IMR-90 (cell line): Measurements from ENCODE around the gene SIGLECL1. TPM values are rescaled to one million over a fixed set of nuclear protein-coding genes. Genes with fewer than 3 reads are reported as not detected.

ENCODE experiments used
- ATAC-seq: fragments of 200-7000 bp; cut with Tn5 transposase; 2 replicates; pipeline ENCODE4 v1.9.1; 2020; ENCODE audit warnings: low read depth, mild to moderate bottlenecking, moderate library complexity
- BruUV-seq: library from RNA; stranded (reverse); fragments of 400-500 nt; replicated peaks from 2 replicates; lab custom pipeline; 2021; lab: Mats Ljungman, UMichigan
- CTCF ChIA-PET: fragments of 300-600 bp; formaldehyde crosslinking; extraction: SDS; loops from one replicate; lab custom pipeline; 2021; ENCODE audit warnings: antibody characterized with exemption; lab: Yijun Ruan, JAX
- POLR2A ChIA-PET: fragments of 300-600 bp; sonication (Branson Sonifier 250); formaldehyde crosslinking; loops from one replicate; lab custom pipeline; 2022; ENCODE audit warnings: antibody characterized with exemption; ENCODE audit not compliant: unreplicated experiment; lab: Charles Lee
- DNase-seq: peaks from one replicate; pipeline ENCODE4 v3.0.0; 2013
- H2AFZ ChIP-seq: replicated peaks from 2 replicates; pipeline ENCODE3; 2013; ENCODE audit warnings: low read length, mild to moderate bottlenecking; ENCODE audit not compliant: poor library complexity
- H2AK5ac ChIP-seq: 2 replicates; pipeline ENCODE4 v1.6.1; 2013; ENCODE audit warnings: low read depth, low read length, inconsistent platforms
- H2AK9ac ChIP-seq: replicated peaks from 2 replicates; pipeline ENCODE3; 2013; ENCODE audit warnings: mild to moderate bottlenecking, low read depth, low read length, moderate library complexity; ENCODE audit not compliant: poor library complexity
- H2BK120ac ChIP-seq: 2 replicates; pipeline ENCODE4 v1.6.1; 2013; ENCODE audit warnings: low read depth, low read length, inconsistent platforms
- H2BK15ac ChIP-seq: 3 replicates; pipeline ENCODE4 v1.6.1; 2013; ENCODE audit warnings: low read depth, low read length, inconsistent platforms
- H2BK20ac ChIP-seq: 2 replicates; pipeline ENCODE4 v1.6.1; 2013; ENCODE audit warnings: low read depth, mild to moderate bottlenecking, inconsistent platforms, low read length, moderate library complexity
- H2BK5ac ChIP-seq: 2 replicates; pipeline ENCODE4 v1.6.1; 2013; ENCODE audit warnings: mild to moderate bottlenecking, low read depth, low read length, inconsistent platforms; ENCODE audit not compliant: poor library complexity, severe bottlenecking
- H3K14ac ChIP-seq: replicated peaks from 2 replicates; pipeline ENCODE4 v1.6.1; 2013; ENCODE audit warnings: low read depth, low read length, inconsistent platforms
- H3K18ac ChIP-seq: 2 replicates; pipeline ENCODE4 v1.6.1; 2013; ENCODE audit warnings: low read depth, low read length, control low read depth
- H3K23ac ChIP-seq: 2 replicates; pipeline ENCODE4 v1.6.1; 2013; ENCODE audit warnings: low read depth, low read length, inconsistent platforms
- H3K27ac ChIP-seq: 2 replicates; pipeline ENCODE4 v1.5.1; 2013; ENCODE audit warnings: mild to moderate bottlenecking, control low read depth, low read length; ENCODE audit not compliant: insufficient read depth
- H3K27me3 ChIP-seq: 2 replicates; pipeline ENCODE4 v1.6.1; 2013; ENCODE audit warnings: low read length; ENCODE audit not compliant: control insufficient read depth, insufficient read depth
- H3K36me3 ChIP-seq: 2 replicates; pipeline ENCODE4 v1.6.1; 2013; ENCODE audit warnings: low read length, mixed read lengths; ENCODE audit not compliant: control insufficient read depth, insufficient read depth
- H3K4ac ChIP-seq: 2 replicates; pipeline ENCODE4 v1.6.1; 2013; ENCODE audit warnings: low read depth, low read length, inconsistent platforms
- H3K4me1 ChIP-seq: 2 replicates; pipeline ENCODE4 v1.6.1; 2013; ENCODE audit warnings: low read length, mixed read lengths; ENCODE audit not compliant: control insufficient read depth, insufficient read depth
- H3K4me2 ChIP-seq: 2 replicates; pipeline ENCODE4 v1.6.1; 2013; ENCODE audit warnings: low read depth, mild to moderate bottlenecking, control low read depth, low read length, moderate library complexity
- H3K4me3 ChIP-seq: 2 replicates; pipeline ENCODE4 v1.5.1; 2013; ENCODE audit warnings: low read depth, mild to moderate bottlenecking, control low read depth, low read length, moderate library complexity; ENCODE audit not compliant: insufficient read depth
- H3K56ac ChIP-seq: 2 replicates; pipeline ENCODE4 v1.6.1; 2013; ENCODE audit warnings: low read length, inconsistent platforms; ENCODE audit not compliant: insufficient read depth; ENCODE audit errors: extremely low read depth
- H3K79me1 ChIP-seq, 2 experiments: 2 replicates each; pipeline ENCODE4 v1.6.1; 2013; ENCODE audit warnings: low read length in 2 of 2, inconsistent platforms in 1 of 2, low read depth in 1 of 2
- H3K9ac ChIP-seq: 2 replicates; pipeline ENCODE4 v1.6.1; 2013; ENCODE audit warnings: low read depth, low read length, control low read depth
- H3K9me1 ChIP-seq: 2 replicates; pipeline ENCODE4 v1.6.1; 2013; ENCODE audit warnings: low read length, inconsistent platforms; ENCODE audit not compliant: insufficient read depth
- H3K9me3 ChIP-seq: 2 replicates; pipeline ENCODE4 v1.6.1; 2013; ENCODE audit warnings: low read length; ENCODE audit not compliant: control insufficient read depth, insufficient read depth
- H4K20me1 ChIP-seq: 2 replicates; pipeline ENCODE4 v1.6.1; 2013; ENCODE audit warnings: low read length, inconsistent platforms; ENCODE audit not compliant: insufficient read depth
- H4K5ac ChIP-seq: 2 replicates; pipeline ENCODE4 v1.6.1; 2013; ENCODE audit warnings: mild to moderate bottlenecking, low read depth, low read length, control low read depth
- H4K8ac ChIP-seq, 2 experiments: 2 replicates each; pipeline ENCODE4 v1.6.1; 2013; ENCODE audit warnings: low read depth in 2 of 2, low read length in 2 of 2, control low read depth in 1 of 2, inconsistent platforms in 1 of 2
- H4K91ac ChIP-seq: 2 replicates; pipeline ENCODE4 v1.6.1; 2013; ENCODE audit warnings: low read depth, low read length, inconsistent platforms; ENCODE audit not compliant: insufficient read depth
- BHLHE40 ChIP-seq: fragments of 150-350 bp; IDR thresholded peaks from 2 replicates; pipeline ENCODE4 v1.6.1; 2016; ENCODE audit warnings: mild to moderate bottlenecking, low read depth, low read length
- CEBPB ChIP-seq: IDR thresholded peaks from 2 replicates; pipeline ENCODE4 v1.6.1; 2012; ENCODE audit warnings: low read depth, low read length, improper control_type of control experiment
- CHD1 ChIP-seq: IDR thresholded peaks from 2 replicates; pipeline ENCODE4 v1.6.1; 2012; ENCODE audit warnings: low read depth, low read length, improper control_type of control experiment
- CTCF ChIP-seq: conservative IDR thresholded peaks from 2 replicates; pipeline ENCODE4 v1.5.1; 2012; ENCODE audit warnings: mild to moderate bottlenecking, low read depth, low read length, improper control_type of control experiment
- ELK1 ChIP-seq: fragments of 150-350 bp; IDR thresholded peaks from 2 replicates; pipeline ENCODE4 v1.6.1; 2016; ENCODE audit warnings: low read depth, mild to moderate bottlenecking, low read length, moderate library complexity, borderline replicate concordance
- FOS ChIP-seq: fragments of 150-350 bp; IDR thresholded peaks from 2 replicates; pipeline ENCODE4 v1.6.1; 2016; ENCODE audit warnings: low read depth, low read length
- MAFK ChIP-seq: IDR thresholded peaks from 2 replicates; pipeline ENCODE4 v1.6.1; 2012; ENCODE audit warnings: low read depth, low read length, improper control_type of control experiment
- MAZ ChIP-seq: IDR thresholded peaks from 2 replicates; pipeline ENCODE4 v1.6.1; 2012; ENCODE audit warnings: low read depth, mild to moderate bottlenecking, low read length, improper control_type of control experiment, moderate library complexity, borderline replicate concordance
- MXI1 ChIP-seq: IDR thresholded peaks from 2 replicates; pipeline ENCODE4 v1.6.1; 2012; ENCODE audit warnings: low read depth, mild to moderate bottlenecking, low read length, moderate library complexity, borderline replicate concordance
- POLR2A ChIP-seq: IDR thresholded peaks from 2 replicates; pipeline ENCODE4 v1.6.1; 2012; ENCODE audit warnings: mild to moderate bottlenecking, low read depth, low read length
- RAD21 ChIP-seq: IDR thresholded peaks from 2 replicates; pipeline ENCODE4 v1.6.1; 2012; ENCODE audit warnings: low read length, improper control_type of control experiment
- RCOR1 ChIP-seq: IDR thresholded peaks from 2 replicates; pipeline ENCODE4 v1.6.1; 2012; ENCODE audit warnings: mild to moderate bottlenecking, low read length, improper control_type of control experiment; ENCODE audit not compliant: insufficient replicate concordance
- RFX5 ChIP-seq: IDR thresholded peaks from 2 replicates; pipeline ENCODE4 v1.8.0; 2012; ENCODE audit warnings: low read depth, mild to moderate bottlenecking, low read length, moderate library complexity
- SMC3 ChIP-seq: fragments of 150-350 bp; IDR thresholded peaks from 2 replicates; pipeline ENCODE4 v1.6.1; 2016; ENCODE audit warnings: low read depth, mild to moderate bottlenecking, antibody characterized with exemption, low read length, moderate library complexity
- USF2 ChIP-seq: fragments of 150-350 bp; IDR thresholded peaks from 2 replicates; pipeline ENCODE4 v1.6.1; 2017; ENCODE audit warnings: mild to moderate bottlenecking, antibody characterized with exemption, low read length, low read depth
- WGBS, 2 experiments: methylation state at CpG; one replicate each; pipeline versions ENCODE4 v1.1.5 to v1.1.7; 2013; ENCODE audit warnings: missing lambda C conversion rate in 2 of 2; ENCODE audit not compliant: insufficient read length in 1 of 2; ENCODE audit errors: extremely low coverage in 2 of 2; 5-methylcytosine and 5-hydroxymethylcytosine counted together
- dilution Hi-C: fragments of 300-500 bp; cut with HindIII; formaldehyde crosslinking; loops from one replicate; pipeline ENCODE4 v1.14.3; 2018; ENCODE audit warnings: low sequenced_read_pairs; ENCODE audit not compliant: unreplicated experiment
- in situ Hi-C: fragments of 300-500 bp; cut with MboI; formaldehyde crosslinking; loops from 3 replicates; pipeline ENCODE4 v1.14.3; 2019; ENCODE audit warnings: low sequenced_read_pairs, inconsistent platforms, mixed read lengths
- intact Hi-C: fragments of 100-400 bp; cut with micrococcal nuclease; formaldehyde crosslinking; loops from 2 replicates; pipeline ENCODE4 v1.10.0; 2022
- polyA plus RNA-seq, 3 experiments: library from polyadenylated mRNA; depleted of rRNA; stranded (reverse); fragments of >200 nt; gene quantifications; 2 replicates each; pipeline ENCODE4 v1.2.3, GENCODE V29; 2012; ENCODE audit warnings: low replicate concordance in 1 of 3
- total RNA-seq: library from RNA; depleted of rRNA; stranded (reverse); fragments of >200 nt; gene quantifications from 2 replicates; pipeline ENCODE4 v1.2.3, GENCODE V29; 2012

Gene SIGLECL1
- total and polyA plus RNA-seq, 2 of the 4 experiments (the other 2 are of a cell fraction), result not detected

GRCh38 chr19:51204321-51204720, 46.6 kb upstream of the SIGLECL1 start:
- Histone ChIP-seq H3K27me3 (no peaks in the 10 kb centered on the region), H2AK5ac (no peak overlapping the region), H4K5ac (no peak overlapping the region), H3K14ac (no peak overlapping the region), H3K23ac (no peak overlapping the region), H4K91ac (no peak overlapping the region), H2BK15ac (no peak overlapping the region), H3K4me3 (no peak overlapping the region), H3K9me3 (peaks cover 10% of the 10 kb centered on the region), H3K9me1 (no peaks in the 10 kb centered on the region), H2AK9ac (no peak overlapping the region), H2BK120ac (no peak overlapping the region), H2BK5ac (no peak overlapping the region), H3K4me2 (no peak overlapping the region), H3K27ac (no peak overlapping the region), H3K4me1 (no peaks in the 10 kb centered on the region), H3K79me1 (no peaks in the 10 kb centered on the region), H4K8ac (no peak overlapping the region), H3K9ac (no peak overlapping the region), H2AFZ (no peak overlapping the region), H3K56ac (no peak overlapping the region), H2BK20ac (no peak overlapping the region), H3K18ac (no peak overlapping the region), H3K36me3 (no peaks in the 10 kb centered on the region), H4K20me1 (no peaks in the 10 kb centered on the region; the same call in 1 of the 2 replicates), H3K4ac (no peak overlapping the region)
- no peak for DNase-seq
- in situ Hi-C loops, result no loop called here
- TF ChIP-seq MXI1 (no peak), CHD1 (no peak), USF2 (no peak), CTCF (no peak), RAD21 (no peak), RFX5 (no peak), SMC3 (no peak), ELK1 (no peak), BHLHE40 (no peak), RCOR1 (no peak), MAFK (no peak), POLR2A (no peak), CEBPB (no peak), FOS (no peak), MAZ (no peak)
- intact Hi-C loops, result no loop called here
- ChIA-PET CTCF (no interaction called here), POLR2A (no interaction called here)
- BruUV-seq, result no TSS peak
- dilution Hi-C loops, result no loop called here
- no peak for ATAC-seq
- WGBS, 2 experiments, result no CpG with 5 or more reads among the region's 6 CpGs
